T-helper 1 cell treated with Interleukin-12 subunit alpha and Interleukin-12 subunit beta and Interleukin-4 antibody, amounts not matched to agents 30 ng/mL and 1 ng/mL, for 36 hours (primary cell): Measurements from ENCODE around the gene CHADL. TPM values are rescaled to one million over a fixed set of nuclear protein-coding genes. Genes with fewer than 3 reads are reported as not detected.

Experiments used
- intact Hi-C: fragments of 100-400 bp; cut with micrococcal nuclease; formaldehyde crosslinking; loops from one replicate; pipeline ENCODE4 v1.15.1; 2024
- total RNA-seq: library from RNA; stranded (reverse); gene quantifications from 2 replicates; pipeline ENCODE4 v1.2.3, GENCODE V29; 2022

The CHADL gene
- total RNA-seq, 1 donor from 2014 or later, result 0.27 TPM

GRCh38 chr22:41256254-41257253 lies 15.8 kb upstream of the CHADL start:
- intact Hi-C loops, result no loop called here

DNA sequence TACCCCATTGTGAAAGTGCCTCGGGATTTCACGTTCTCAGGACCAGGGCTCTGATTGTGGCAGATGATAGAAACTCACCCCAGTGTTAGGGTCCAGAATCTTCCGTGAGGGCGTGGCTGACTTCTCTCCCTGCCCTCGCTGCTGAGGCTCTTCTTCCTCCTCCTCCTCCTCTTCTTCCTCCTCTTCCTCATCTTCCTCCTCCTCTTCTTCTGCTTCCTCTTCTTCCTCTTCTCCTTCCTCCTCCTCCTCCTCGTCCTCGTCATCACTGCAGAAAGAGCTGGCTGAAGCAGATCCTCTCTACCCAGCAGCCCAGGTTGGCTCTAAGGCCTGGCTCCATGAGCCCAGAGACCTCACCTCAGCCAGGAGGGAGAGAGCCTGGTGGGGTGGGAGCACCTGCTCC lies 13.5 kb upstream of the CHADL start:
- intact Hi-C loops, result no loop called here

DNA sequence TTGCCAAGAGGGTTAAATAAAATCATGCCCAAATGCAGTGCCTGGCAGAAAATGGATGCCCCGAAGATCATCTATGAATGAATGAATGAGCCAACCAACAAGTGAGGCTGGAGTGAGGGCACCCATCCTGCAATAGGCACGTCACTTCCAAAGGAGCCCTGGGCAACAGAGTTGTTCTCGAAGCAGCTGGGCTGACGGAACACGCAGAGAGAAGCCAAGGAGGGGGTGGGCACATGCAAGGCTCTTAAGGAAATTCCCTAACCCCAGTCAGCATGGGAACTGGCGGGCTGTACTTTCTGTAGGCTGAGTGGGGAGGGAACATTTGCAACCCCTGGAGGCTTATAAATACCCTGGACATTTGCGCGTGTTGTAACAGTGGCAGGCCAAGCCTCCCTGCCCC lies 11.6 kb upstream of the CHADL start:
- intact Hi-C loops, result no loop called here

GRCh38 chr22:41250127-41250526 lies 9.4 kb upstream of the CHADL start:
- intact Hi-C loops, result no loop called here

DNA sequence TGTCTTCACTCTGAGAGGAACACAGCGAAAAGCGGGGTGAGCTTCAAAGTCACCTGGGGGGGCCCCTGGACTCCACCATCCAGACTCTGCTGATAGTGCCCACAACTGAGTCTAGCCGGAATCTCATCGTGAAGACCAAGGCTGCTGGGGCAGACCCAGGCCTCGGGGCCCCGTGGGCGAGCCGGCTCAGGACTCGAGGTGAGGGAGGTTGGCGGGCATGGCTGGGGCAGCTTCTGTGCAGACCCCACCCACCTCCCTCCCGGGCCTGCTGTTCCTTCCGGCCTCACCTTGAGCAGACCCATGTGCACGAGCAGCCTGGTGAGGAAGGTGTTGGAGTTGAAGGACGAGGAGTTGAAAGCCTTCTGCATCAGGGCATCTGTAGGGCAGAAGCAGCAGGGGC lies 8.7 kb upstream of the CHADL start:
- intact Hi-C loops, result no loop called here

DNA sequence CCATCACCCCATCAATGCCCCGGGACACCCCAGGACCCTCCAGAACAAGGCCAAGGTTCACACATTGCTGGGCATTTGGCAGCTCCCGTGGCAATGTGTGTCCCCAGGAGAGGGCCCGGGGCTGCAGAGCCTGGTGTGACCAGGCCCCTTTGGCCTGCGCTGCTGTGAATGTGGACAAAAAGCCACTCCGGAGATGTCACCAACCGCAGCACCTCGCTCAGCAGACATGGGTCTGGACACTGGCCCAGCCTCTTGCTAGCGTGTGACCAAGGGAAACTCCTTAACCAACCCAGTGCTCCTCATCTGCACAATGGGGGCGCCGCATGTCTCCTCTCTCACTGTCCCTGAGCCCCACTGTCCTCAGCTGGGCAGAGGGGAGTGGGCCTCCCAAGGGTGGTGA lies 8.0 kb upstream of the CHADL start:
- intact Hi-C loops, result no loop called here

DNA sequence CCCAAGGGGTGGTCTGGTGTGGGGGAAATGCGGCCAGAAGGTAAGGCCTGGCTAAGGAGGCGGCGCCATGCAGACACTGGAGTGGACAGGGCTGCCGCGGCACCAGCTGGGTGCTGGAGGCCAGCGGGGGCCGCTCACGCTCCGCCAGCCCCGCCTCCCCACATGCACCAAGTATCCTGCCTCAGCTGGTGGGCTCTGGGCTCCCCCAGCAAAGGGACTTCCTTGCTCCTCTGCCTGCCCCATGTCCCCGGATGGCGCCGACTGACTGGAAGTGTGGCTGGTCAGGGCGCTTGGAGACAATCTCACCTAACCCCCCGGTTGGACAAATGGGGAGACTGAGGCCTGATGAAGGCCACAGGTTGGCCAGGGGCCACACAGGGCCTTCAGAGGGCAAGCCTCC lies 7.6 kb upstream of the CHADL start:
- intact Hi-C loops, result no loop called here

GRCh38 chr22:41247703-41248102 lies 7.0 kb upstream of the CHADL start:
- intact Hi-C loops, result no loop called here

GRCh38 chr22:41245917-41246499 lies 5.3 kb upstream of the CHADL start:
- intact Hi-C loops, result no loop called here

GRCh38 chr22:41243361-41243760 lies 2.6 kb upstream of the CHADL start:
- intact Hi-C loops, result no loop called here

DNA sequence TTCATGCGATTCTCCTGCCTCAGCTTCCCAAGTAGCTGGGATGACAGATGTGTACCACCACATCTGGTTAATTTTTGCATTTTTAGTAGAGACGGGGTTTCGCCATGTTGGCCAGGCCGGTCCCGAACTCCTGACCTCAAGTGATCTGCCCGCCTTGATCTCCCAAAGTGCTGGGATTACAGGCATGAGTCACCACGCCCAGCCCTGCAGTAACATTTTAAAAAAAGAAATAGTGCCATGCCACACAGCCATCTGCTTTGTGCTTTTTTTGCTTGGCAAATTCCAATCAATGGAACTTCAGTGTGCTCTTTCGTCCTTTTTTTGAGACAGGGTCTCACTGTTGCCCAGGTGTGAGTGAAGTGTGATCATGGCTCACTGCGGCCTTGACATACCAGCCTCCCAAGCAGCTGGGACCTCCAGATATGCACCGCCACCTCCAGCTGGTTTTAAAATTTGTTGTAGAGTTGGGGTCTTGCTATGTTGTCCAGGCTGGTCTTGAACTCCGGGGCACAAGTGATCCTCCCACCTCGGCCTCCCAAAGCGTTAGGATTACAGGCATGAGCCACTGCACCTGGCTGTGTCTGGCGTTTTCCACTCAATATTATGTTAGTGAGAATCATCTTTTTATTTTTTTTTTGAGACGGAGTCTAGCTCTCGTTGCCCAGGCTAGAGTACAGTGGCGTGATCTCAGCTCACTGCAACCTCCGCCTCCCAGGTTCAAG lies 1.8 kb upstream of the CHADL start:
- intact Hi-C loops, result no loop called here

GRCh38 chr22:41241133-41241676 lies 474 bp upstream of the CHADL start:
- intact Hi-C loops, result no loop called here

DNA sequence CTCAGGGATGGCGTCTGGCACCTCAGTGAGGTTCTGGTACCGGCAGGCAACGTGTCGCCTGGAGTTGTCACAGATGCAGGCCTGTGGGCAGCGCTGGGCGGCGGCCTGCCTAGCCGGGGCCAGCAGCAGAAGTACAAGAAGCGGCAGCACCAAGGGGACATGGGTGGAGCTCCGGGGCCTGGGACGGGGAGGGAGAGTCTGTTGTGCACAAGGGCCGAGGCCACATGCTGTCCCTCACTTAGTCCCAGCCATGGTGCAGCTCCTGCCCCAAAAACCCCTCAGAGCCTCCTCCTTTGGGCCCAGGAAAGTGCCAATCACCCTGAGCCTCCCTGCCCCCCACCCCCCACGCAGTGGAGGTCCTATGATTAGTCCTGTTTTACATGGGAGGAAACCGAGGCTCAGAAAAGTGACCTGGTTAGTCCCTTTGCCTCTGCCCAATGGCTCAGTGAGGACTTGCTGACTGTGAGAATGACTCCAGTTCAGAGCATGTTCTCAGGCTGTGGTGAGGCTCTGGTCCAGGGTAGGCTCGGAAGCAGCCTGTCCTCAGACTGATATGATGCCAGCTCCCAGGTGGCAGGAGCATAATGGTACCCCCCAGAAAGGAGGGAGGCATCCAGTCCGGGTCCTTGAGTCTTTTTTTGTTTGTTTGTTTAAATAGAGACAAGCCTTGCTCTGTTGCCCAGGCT lies 1.1 kb downstream of the CHADL start:
- intact Hi-C loops, result no loop called here

DNA sequence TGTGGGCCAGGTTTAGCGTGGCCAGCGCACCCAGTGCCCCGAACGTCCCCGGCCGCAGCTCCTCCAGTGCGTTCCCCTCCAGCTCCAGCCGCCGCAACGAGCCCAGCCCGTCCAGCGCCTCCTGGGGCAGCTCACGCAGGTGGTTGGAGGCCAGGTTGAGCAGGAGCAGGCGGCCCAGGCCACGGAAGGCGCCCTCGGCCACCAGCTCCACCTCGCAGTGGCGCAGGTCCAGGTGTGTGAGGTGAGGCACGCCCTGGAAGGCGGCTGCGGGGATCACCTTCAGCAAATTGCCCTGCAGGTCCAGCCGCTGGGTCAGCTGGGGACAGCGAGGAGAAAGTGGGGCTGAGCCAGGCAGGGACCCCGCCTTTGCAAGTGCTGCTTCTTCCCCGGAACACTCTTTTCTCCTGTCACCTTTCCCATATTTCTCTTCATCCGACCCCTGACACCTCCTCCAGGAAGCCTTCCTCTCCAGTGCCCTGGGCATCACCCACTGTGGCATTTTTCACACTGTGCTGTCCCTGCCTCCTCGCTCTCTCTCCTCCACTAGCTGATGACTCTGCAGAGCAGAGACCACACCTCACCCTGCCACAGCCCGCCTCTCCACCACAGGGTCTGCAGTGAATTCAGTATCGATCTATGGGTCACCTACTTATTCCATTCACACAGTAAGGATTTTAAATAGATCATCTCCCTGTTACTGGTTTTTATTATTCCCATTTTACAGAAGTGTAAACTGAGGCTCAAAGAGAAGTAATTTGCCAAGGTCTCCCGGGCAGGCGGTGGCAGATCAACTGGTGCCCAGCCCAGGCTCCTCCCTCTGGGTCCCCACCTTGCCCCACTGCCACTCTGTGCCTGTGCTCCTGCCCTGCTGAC lies 1.9 kb downstream of the CHADL start:
- intact Hi-C loops, result no loop called here

DNA sequence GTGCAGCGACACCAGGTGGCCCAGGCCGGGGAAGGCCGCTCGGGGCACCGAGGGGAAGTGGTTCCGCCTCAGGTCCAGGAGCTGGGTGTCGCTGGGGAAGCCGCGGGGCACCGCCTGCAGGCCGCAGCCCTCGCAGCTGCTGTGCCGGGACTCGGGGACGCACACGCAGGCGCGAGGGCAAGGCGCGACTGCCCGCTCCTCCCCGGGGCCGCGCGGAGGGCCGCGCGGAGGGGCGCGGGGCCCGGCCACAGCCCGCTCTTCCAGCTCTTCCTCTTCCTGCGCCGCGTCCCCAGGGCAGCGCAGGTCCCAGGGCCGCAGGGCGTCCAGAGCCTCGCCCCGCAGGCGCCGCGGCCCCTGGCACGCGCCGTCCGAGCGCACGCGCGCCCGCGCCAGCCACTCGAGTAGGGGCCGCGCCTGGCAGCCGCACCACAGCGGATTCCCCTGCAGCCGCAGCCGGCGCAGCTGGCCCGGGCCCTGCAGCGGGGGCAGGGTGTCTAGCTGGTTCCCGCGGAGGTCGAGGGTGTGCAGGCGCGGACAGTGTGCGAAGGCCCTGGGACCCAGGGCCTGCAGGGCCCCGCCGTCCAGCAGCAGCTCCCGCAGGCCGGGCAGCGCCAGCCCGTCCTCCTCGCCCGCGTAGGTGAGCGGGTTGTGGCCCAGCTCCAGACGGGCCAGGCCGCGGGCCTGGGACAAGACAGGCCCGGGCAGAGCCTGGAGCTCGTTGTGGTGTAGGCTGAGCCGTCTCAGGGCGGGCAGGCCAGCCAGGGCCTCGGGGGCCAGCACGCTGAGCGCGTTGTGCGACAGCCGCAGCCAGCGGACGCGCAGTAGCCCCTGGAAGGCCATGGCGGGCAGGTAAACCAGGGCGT lies 2.8 kb downstream of the CHADL start:
- intact Hi-C loops, result loop anchor here (1.0 kb wide), 3 partner anchors 21 to 316 kb away; no protein-coding TSS in a partner anchor

- intact Hi-C loops, result loop anchor here (1.0 kb wide), 3 partner anchors 20 to 315 kb away; no protein-coding TSS in a partner anchor
Measured at GRCh38 chr22:41237036-41237706, 3.6 kb downstream of the CHADL start.

DNA sequence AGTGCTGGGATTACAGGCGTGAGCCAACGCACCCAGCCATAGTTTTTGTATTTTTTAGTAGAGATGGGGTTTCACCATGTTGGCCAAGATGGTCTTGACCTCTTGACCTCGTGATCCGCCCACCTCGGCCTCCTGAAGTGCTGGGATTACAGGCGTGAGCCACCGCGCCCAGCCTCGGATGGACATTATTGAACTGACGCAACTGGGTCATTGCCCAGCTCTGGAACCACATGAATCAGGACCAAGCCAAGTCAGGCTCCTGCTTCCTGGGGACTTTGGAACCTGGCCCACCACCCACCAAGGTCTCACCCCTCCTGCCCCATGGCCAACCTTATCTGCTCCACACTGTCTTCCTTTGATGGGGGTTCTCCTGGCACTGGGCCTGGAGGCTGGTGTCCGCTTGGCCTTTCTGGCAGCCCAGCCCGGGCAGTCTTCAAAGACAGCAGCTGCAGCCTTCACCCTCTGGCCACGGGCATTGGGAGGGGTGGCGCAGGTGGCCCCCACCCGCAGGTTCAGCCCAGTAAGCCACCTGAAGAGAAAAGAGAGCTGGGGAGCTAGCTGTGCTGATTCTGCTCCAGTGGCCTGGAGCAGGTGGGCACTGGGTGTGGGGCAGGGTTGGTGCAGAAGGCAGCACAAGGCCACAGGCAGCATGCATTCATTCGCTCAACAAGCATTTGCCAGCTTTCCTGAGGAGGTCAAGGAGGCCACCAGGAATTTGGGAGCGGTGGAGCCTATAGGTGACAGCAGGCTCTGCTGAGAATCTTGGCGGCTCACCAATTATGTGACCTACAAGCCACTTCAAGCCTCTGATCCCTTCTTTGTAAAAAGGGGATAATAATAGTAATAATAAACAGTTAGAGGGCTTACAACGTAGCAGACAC lies 5.7 kb downstream of the CHADL start:
- intact Hi-C loops, result no loop called here

DNA sequence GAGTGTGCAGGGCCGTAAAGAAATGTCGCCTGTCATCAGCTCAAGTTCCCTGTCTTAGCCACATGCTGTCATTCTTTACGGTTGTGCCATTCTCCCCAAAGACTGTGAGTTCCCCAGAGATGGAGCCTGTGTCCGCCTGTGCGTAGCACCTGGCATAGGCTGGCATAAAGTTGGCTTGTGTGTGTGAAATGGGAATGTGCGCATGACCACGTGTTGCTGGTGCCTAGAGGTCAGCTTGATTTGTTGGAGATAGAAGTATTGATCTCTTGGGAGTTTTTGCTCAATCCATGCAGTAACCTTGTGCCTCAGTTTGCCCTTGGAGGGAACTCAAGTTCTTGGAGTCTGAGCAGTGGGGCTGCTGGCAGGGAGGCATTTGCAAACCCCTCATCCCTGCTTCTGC lies 9.4 kb downstream of the CHADL start:
- intact Hi-C loops, result no loop called here
